ENCODE results near the gene CCL25. TPM values are rescaled to one million over a fixed set of nuclear protein-coding genes. Genes with fewer than 3 reads are reported as not detected.
"Not testable (repeated sequence)": the region's sequence is repeated elsewhere in the genome, so short reads cannot be mapped to it uniquely, and the experiment has no call there.

The CCL25 gene
- total and polyA plus RNA-seq, 11 donors: not detected

- TF ChIP-seq CTCF (IDR thresholded peaks at IDR 0.05) (no peak), POLR2A (IDR thresholded peaks at IDR 0.05) (no peak)
- Histone ChIP-seq H3K36me3 (no peaks in the 10 kb centered on the region), H3K27ac (no peak overlapping the region), H3K27me3 (no peaks in the 10 kb centered on the region), H3K4me1 (no peaks in the 10 kb centered on the region), H3K4me3 (no peak overlapping the region), H3K9me3 (peaks cover 0 to 18% (median 9%) of the 10 kb centered on the region in 12 donors)
- DNase-seq: no peak
- intact Hi-C loops (cut with DNase I): no loop called here
- ATAC-seq: no peak
- 70 to 79% (median 76%) methylated on average over 4 of the region's 4 CpGs for WGBS, 4 donors
Measured at GRCh38 chr19:8101311-8101710, 48.8 kb downstream of the CCL25 start.

- H3K27ac ChIP-seq; H3K4me1 ChIP-seq; H3K4me3 ChIP-seq; H3K27me3 ChIP-seq; DNase-seq; intact Hi-C loops (cut with DNase I); H3K36me3 ChIP-seq; ATAC-seq: not testable (repeated sequence)
- peaks cover 0 to 12% (median 3%) of the 10 kb centered on the region in 12 donors for H3K9me3 ChIP-seq
- WGBS, 4 donors: 81 to 90% (median 85%) methylated on average over 12 of the region's 12 CpGs
Measured at GRCh38 chr19:8101910-8102309, 49.4 kb downstream of the CCL25 start.

- no peak overlapping the region for H3K27ac ChIP-seq
- no peaks in the 10 kb centered on the region for H3K4me1 ChIP-seq
- intact Hi-C loops (cut with DNase I): no loop called here
- DNase-seq: no peak
- H3K9me3 ChIP-seq: peaks cover 0 to 4% (median 0%) of the 10 kb centered on the region in 12 donors
- TF ChIP-seq CTCF (IDR thresholded peaks at IDR 0.05): no peak
- TF ChIP-seq POLR2A (IDR thresholded peaks at IDR 0.05): no peak
- no peaks in the 10 kb centered on the region for H3K27me3 ChIP-seq
- 71 to 81% (median 74%) methylated on average over 2 of the region's 2 CpGs for WGBS, 4 donors
- no peak overlapping the region for H3K4me3 ChIP-seq
- no peaks in the 10 kb centered on the region for H3K36me3 ChIP-seq
- no peak for ATAC-seq
Measured at GRCh38 chr19:8105471-8105870, 52.9 kb downstream of the CCL25 start.

DNA sequence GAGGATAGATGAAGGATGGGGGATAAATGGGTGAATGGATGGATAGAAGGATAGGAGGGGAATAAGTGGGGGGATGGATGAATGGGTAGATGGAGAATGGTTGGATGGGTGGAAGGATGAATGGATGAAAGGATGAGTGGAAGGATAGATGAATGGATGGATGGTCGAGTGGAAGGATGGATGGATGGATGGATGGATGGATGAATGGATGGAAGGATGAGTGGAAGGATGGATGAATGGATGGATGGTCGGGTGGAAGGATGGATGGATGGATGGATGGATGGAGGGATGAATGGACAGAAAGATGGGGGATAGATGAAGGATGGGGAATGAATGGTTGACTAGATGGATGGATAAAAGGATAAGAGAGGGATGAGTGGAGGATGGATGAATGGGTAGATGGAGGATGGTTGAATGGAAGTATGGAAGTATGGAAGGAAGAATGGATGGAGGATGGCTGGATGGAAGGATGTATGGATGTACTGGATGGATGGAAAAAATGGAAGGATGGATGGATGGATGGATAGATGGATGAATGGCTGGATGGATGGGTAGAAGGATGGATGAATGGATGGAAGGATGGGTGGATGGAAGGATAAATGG, 54.8 kb downstream of the CCL25 start:
- Histone ChIP-seq H3K9me3 (peaks cover 0 to 4% (median 0%) of the 10 kb centered on the region in 12 donors), H3K27ac (no peak overlapping the region), H3K4me1 (no peaks in the 10 kb centered on the region), H3K4me3 (no peak overlapping the region), H3K36me3 (no peaks in the 10 kb centered on the region), H3K27me3 (no peaks in the 10 kb centered on the region)
- intact Hi-C loops (cut with DNase I): no loop called here
- DNase-seq (no peak), ATAC-seq (no peak)
- TF ChIP-seq POLR2A (IDR thresholded peaks at IDR 0.05) (no peak), CTCF (IDR thresholded peaks at IDR 0.05) (no peak)
- WGBS, 4 donors: 73 to 77% (median 76%) methylated on average over 2 of the region's 2 CpGs
